ENCODE data around the gene RERE. TPM values are rescaled to one million over a fixed set of nuclear protein-coding genes. Genes with fewer than 3 reads are reported as not detected.

The RERE gene
- total RNA-seq, 1 donor from 2014 or later, result 64.6 TPM

GRCh38 chr1:8652467-8653046, 164.9 kb downstream of the RERE start:
- Histone ChIP-seq H3K4me1 (peaks cover 0 to 4% of the 10 kb centered on the region in 2 donors), H3K36me3 (peaks cover 0 to 3% of the 10 kb centered on the region in 2 donors), H3K9me3 (no peaks in the 10 kb centered on the region), H3K27ac (peak overlapping the region in 1 of 2 donors; percentile 6), H3K4me3 (no peak overlapping the region), H3K27me3 (no peaks in the 10 kb centered on the region)
- no peak for TF ChIP-seq CTCF (IDR thresholded peaks at IDR 0.05)
- intact Hi-C loops (cut with DNase I), result no loop called here
- no peak for DNase-seq (ENCODE audit: low spot score in 2 of 2)

- Histone ChIP-seq H3K27me3 (no peaks in the 10 kb centered on the region), H3K27ac (no peak overlapping the region), H3K36me3 (peaks cover 0 to 3% of the 10 kb centered on the region in 2 donors), H3K4me3 (no peak overlapping the region), H3K4me1 (peaks cover 0 to 4% of the 10 kb centered on the region in 2 donors), H3K9me3 (no peaks in the 10 kb centered on the region)
- intact Hi-C loops (cut with DNase I), result no loop called here
- DNase-seq (ENCODE audit: low spot score in 2 of 2), result no peak
- no peak for TF ChIP-seq CTCF (IDR thresholded peaks at IDR 0.05)
Observed at GRCh38 chr1:8651962-8652361, 165.5 kb downstream of the RERE start.

GRCh38 chr1:8651236-8651890, 166.1 kb downstream of the RERE start:
- no peak for DNase-seq (ENCODE audit: low spot score in 2 of 2)
- peaks cover 0 to 3% of the 10 kb centered on the region in 2 donors for H3K36me3 ChIP-seq
- H3K4me1 ChIP-seq, result peaks cover 0 to 4% of the 10 kb centered on the region in 2 donors
- no peak overlapping the region for H3K4me3 ChIP-seq
- intact Hi-C loops (cut with DNase I), result no loop called here
- no peak overlapping the region for H3K27ac ChIP-seq
- no peaks in the 10 kb centered on the region for H3K9me3 ChIP-seq
- no peaks in the 10 kb centered on the region for H3K27me3 ChIP-seq
- no peak for TF ChIP-seq CTCF (IDR thresholded peaks at IDR 0.05)

- peaks cover 0 to 3% of the 10 kb centered on the region in 2 donors for H3K36me3 ChIP-seq
Observed at GRCh38 chr1:8649875-8650274, 167.6 kb downstream of the RERE start.

GRCh38 chr1:8649027-8649426, 168.4 kb downstream of the RERE start:
- no peak for TF ChIP-seq CTCF (IDR thresholded peaks at IDR 0.05)
- no peaks in the 10 kb centered on the region for H3K27me3 ChIP-seq
- no peaks in the 10 kb centered on the region for H3K36me3 ChIP-seq
- no peak overlapping the region for H3K4me3 ChIP-seq
- H3K4me1 ChIP-seq, result peaks cover 0 to 4% of the 10 kb centered on the region in 2 donors
- H3K9me3 ChIP-seq, result no peaks in the 10 kb centered on the region
- no peak overlapping the region for H3K27ac ChIP-seq
- no peak for DNase-seq (ENCODE audit: low spot score in 2 of 2)
- intact Hi-C loops (cut with DNase I), result no loop called here

More at GRCh38 chr1:8649875-8650274, 167.6 kb downstream of the RERE start:
- no peak overlapping the region for H3K27ac ChIP-seq
- H3K27me3 ChIP-seq, result no peaks in the 10 kb centered on the region
- TF ChIP-seq CTCF (IDR thresholded peaks at IDR 0.05), result no peak
- no peaks in the 10 kb centered on the region for H3K9me3 ChIP-seq
- intact Hi-C loops (cut with DNase I), result no loop called here
- DNase-seq (ENCODE audit: low spot score in 2 of 2), result no peak
- H3K4me1 ChIP-seq, result peaks cover 0 to 4% of the 10 kb centered on the region in 2 donors
- H3K4me3 ChIP-seq, result no peak overlapping the region
